MM.1S (cell line): Measurements from ENCODE around the gene XPO6.

Experiments used
- CTCF ChIP-seq: fragments of 300-600 bp; sonication (generic); IDR thresholded peaks from 2 replicates; pipeline ENCODE4 v1.5.1; 2016; ENCODE audit warnings: antibody characterized with exemption, low read length, mixed read lengths
- EZH2 ChIP-seq: fragments of 300-600 bp; sonication (generic); optimal IDR thresholded peaks from 2 replicates; pipeline ENCODE3; 2017; ENCODE audit warnings: low read depth, mild to moderate bottlenecking, antibody characterized with exemption, low read length, mixed read lengths
- EZH2phosphoT487 ChIP-seq: fragments of 300-600 bp; sonication (generic); IDR thresholded peaks from 2 replicates; pipeline ENCODE4 v1.6.1; 2018; ENCODE audit warnings: antibody characterized with exemption, low read length

- TF ChIP-seq CTCF (no peak), EZH2 (no peak), EZH2phosphoT487 (no peak)
Observed at GRCh38 chr16:28250999-28251398, 39.2 kb upstream of the XPO6 start.
